Measurements from ENCODE around the gene SLC17A9. TPM values are rescaled to one million over a fixed set of nuclear protein-coding genes. Genes with fewer than 3 reads are reported as not detected.
A peak's percentile ranks its signal among the peaks of the same experiment; 100 is the strongest.

Gene SLC17A9
- total RNA-seq, 1 donor from 2014 or later: 3.9 TPM

GRCh38 chr20:62925420-62926228 is 26.9 kb upstream of the SLC17A9 start:
- Mint-ChIP-seq H3K27ac (peak overlapping the region; percentile 89), H3K4me1 (ENCODE audit: unreplicated experiment) (peaks cover 58% of the 10 kb centered on the region), H3K36me3 (peaks cover 3% of the 10 kb centered on the region), H3K27me3 (no peaks in the 10 kb centered on the region), H3K4me3 (peak overlapping the region; percentile 89), H3K9me3 (no peaks in the 10 kb centered on the region)
- DNase-seq (ENCODE audit: extremely low spot score, unreplicated experiment): no peak
- TF ChIP-seq, protein P1, sequence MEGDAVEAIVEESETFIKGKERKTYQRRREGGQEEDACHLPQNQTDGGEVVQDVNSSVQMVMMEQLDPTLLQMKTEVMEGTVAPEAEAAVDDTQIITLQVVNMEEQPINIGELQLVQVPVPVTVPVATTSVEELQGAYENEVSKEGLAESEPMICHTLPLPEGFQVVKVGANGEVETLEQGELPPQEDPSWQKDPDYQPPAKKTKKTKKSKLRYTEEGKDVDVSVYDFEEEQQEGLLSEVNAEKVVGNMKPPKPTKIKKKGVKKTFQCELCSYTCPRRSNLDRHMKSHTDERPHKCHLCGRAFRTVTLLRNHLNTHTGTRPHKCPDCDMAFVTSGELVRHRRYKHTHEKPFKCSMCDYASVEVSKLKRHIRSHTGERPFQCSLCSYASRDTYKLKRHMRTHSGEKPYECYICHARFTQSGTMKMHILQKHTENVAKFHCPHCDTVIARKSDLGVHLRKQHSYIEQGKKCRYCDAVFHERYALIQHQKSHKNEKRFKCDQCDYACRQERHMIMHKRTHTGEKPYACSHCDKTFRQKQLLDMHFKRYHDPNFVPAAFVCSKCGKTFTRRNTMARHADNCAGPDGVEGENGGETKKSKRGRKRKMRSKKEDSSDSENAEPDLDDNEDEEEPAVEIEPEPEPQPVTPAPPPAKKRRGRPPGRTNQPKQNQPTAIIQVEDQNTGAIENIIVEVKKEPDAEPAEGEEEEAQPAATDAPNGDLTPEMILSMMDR (conservative IDR thresholded peaks at IDR 0.05): no peak

- no peaks in the 10 kb centered on the region for H3K9me3 Mint-ChIP-seq
- H3K36me3 Mint-ChIP-seq: peaks cover 3% of the 10 kb centered on the region
- H3K27me3 Mint-ChIP-seq: no peaks in the 10 kb centered on the region
- DNase-seq (ENCODE audit: extremely low spot score, unreplicated experiment): peak; percentile 92
- peak within 1 kb of the TSS; percentile 93 for H3K27ac Mint-ChIP-seq
- H3K4me1 Mint-ChIP-seq (ENCODE audit: unreplicated experiment): peaks cover 59% of the 10 kb centered on the region
- peak within 1 kb of the TSS; percentile 93 for H3K4me3 Mint-ChIP-seq
- TF ChIP-seq, protein P1 (conservative IDR thresholded peaks at IDR 0.05): peak; percentile 79
These were observed 26.0 kb upstream of the SLC17A9 start, which contains the start of gene DIDO1 for GRCh38 chr20:62926229-62927127. DIDO1 (minus strand) TSS chr20:62926505.

DNA sequence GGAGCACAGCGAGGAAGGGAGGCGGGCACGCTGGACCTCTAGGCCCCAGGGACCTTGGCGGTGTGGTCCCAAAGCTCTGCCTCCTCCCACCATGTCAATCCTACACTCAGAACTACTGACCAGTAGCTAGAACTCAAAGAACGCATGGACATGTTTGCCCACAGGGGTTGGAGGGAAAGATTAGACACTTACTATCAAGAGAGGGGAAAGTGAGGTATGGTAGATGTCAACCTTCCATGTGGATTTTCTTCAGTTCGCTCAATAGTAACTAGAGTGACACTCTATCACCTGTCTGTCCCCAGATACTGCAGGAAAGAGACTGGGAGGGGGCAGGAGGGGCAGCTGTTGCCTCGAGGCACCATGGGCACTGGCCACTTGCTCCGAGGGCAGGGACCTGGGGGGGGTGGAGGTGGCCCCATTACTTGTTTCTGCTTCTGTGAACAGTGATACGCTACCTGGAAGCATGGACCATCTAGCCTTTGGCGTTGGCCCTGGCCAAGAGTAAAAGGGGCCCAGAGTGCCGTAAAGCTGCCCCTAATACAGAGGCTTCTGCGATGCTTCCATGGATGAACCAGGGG is 25.3 kb upstream of the SLC17A9 start:
- no peak for DNase-seq (ENCODE audit: extremely low spot score, unreplicated experiment)

GRCh38 chr20:62928246-62928939 is 24.1 kb upstream of the SLC17A9 start:
- H3K9me3 Mint-ChIP-seq: no peaks in the 10 kb centered on the region
- H3K36me3 Mint-ChIP-seq: peaks cover 3% of the 10 kb centered on the region
- H3K4me3 Mint-ChIP-seq: peak overlapping the region; percentile 93
- peaks cover 54% of the 10 kb centered on the region for H3K4me1 Mint-ChIP-seq (ENCODE audit: unreplicated experiment)
- DNase-seq (ENCODE audit: extremely low spot score, unreplicated experiment): no peak
- TF ChIP-seq, protein P1 (conservative IDR thresholded peaks at IDR 0.05): no peak
- H3K27me3 Mint-ChIP-seq: no peaks in the 10 kb centered on the region
- H3K27ac Mint-ChIP-seq: peak overlapping the region; percentile 80

More for the DNA sequence above, 25.3 kb upstream of the SLC17A9 start:
- TF ChIP-seq, protein P1 (conservative IDR thresholded peaks at IDR 0.05): no peak
- Mint-ChIP-seq H3K36me3 (peaks cover 3% of the 10 kb centered on the region), H3K4me1 (ENCODE audit: unreplicated experiment) (peaks cover 59% of the 10 kb centered on the region), H3K9me3 (no peaks in the 10 kb centered on the region), H3K4me3 (peak overlapping the region; percentile 93), H3K27me3 (no peaks in the 10 kb centered on the region), H3K27ac (peak overlapping the region; percentile 93)

- peak overlapping the region; percentile 80 for H3K27ac Mint-ChIP-seq
- H3K27me3 Mint-ChIP-seq: no peaks in the 10 kb centered on the region
- peaks cover 3% of the 10 kb centered on the region for H3K36me3 Mint-ChIP-seq
- TF ChIP-seq, protein P1 (conservative IDR thresholded peaks at IDR 0.05): no peak
- peak overlapping the region; percentile 93 for H3K4me3 Mint-ChIP-seq
- H3K4me1 Mint-ChIP-seq (ENCODE audit: unreplicated experiment): peaks cover 50% of the 10 kb centered on the region
- no peaks in the 10 kb centered on the region for H3K9me3 Mint-ChIP-seq
- DNase-seq (ENCODE audit: extremely low spot score, unreplicated experiment): no peak
These were observed 23.4 kb upstream of the SLC17A9 start for GRCh38 chr20:62929051-62929538.
